Lower leg skin (tissue), 4 donors: ENCODE results near the gene TMCC1. TPM values are rescaled to one million over a fixed set of nuclear protein-coding genes. Genes with fewer than 3 reads are reported as not detected.
A peak's percentile ranks its signal among the peaks of the same experiment; 100 is the strongest.

Experiments
- DNase-seq, 2 donors: peaks; one replicate each; pipeline ENCODE4 v3.0.0-alpha.2; 2019; ENCODE audit warnings: low spot score in 2 of 2
- H3K4me3 ChIP-seq: fragments of 200-600 bp; sonication (generic); 2 replicates; pipeline ENCODE4 v1.5.1; 2017; ENCODE audit warnings: mild to moderate bottlenecking, low read depth; ENCODE audit not compliant: poor library complexity, severe bottlenecking
- POLR2A ChIP-seq, 2 donors: fragments of 450-650 bp; IDR thresholded peaks; one replicate each; pipeline ENCODE4 v1.6.1; 2016 to 2017; ENCODE audit warnings: antibody characterized with exemption in 2 of 2, mild to moderate bottlenecking in 1 of 2, moderate library complexity in 1 of 2
- WGBS, 2 donors: methylation state at CpG; one replicate each; pipeline ENCODE4 v1.1.5; 2018; 5-methylcytosine and 5-hydroxymethylcytosine counted together
- intact Hi-C: fragments of 100-400 bp; cut with DNase I; formaldehyde crosslinking; loops from one replicate; pipeline ENCODE4 v1.15.0; 2023; ENCODE audit warnings: low total_unique reads
- total RNA-seq, 4 donors: library from RNA; depleted of rRNA; stranded (reverse); fragments of >200 nt; gene quantifications; one replicate each; pipeline ENCODE4 v1.1.0, GENCODE V29; 2016
- TF ChIP-seq, protein P1 (sequence below), 3 donors: fragments of 450-650 bp; IDR thresholded peaks; one replicate each; pipeline ENCODE4 v1.5.1; 2016; ENCODE audit warnings: antibody characterized with exemption in 3 of 3, mild to moderate bottlenecking in 3 of 3, moderate library complexity in 2 of 3

The TMCC1 gene
- total RNA-seq, 4 donors from 2014 or later, result 15.1 to 28.6 (median 18.8) TPM

GRCh38 chr3:129616713-129617112 is 276.8 kb downstream of the TMCC1 start:
- no peak for TF ChIP-seq POLR2A (IDR thresholded peaks at IDR 0.05)
- TF ChIP-seq, protein P1, sequence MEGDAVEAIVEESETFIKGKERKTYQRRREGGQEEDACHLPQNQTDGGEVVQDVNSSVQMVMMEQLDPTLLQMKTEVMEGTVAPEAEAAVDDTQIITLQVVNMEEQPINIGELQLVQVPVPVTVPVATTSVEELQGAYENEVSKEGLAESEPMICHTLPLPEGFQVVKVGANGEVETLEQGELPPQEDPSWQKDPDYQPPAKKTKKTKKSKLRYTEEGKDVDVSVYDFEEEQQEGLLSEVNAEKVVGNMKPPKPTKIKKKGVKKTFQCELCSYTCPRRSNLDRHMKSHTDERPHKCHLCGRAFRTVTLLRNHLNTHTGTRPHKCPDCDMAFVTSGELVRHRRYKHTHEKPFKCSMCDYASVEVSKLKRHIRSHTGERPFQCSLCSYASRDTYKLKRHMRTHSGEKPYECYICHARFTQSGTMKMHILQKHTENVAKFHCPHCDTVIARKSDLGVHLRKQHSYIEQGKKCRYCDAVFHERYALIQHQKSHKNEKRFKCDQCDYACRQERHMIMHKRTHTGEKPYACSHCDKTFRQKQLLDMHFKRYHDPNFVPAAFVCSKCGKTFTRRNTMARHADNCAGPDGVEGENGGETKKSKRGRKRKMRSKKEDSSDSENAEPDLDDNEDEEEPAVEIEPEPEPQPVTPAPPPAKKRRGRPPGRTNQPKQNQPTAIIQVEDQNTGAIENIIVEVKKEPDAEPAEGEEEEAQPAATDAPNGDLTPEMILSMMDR (IDR thresholded peaks at IDR 0.05), result no peak
- 22 to 25% methylated on average over 5 of the region's 5 CpGs for WGBS, 2 donors
- intact Hi-C loops, result no loop called here
- no peak overlapping the region for H3K4me3 ChIP-seq
- DNase-seq, result peak in 1 of 2 donors; percentile 90

DNA sequence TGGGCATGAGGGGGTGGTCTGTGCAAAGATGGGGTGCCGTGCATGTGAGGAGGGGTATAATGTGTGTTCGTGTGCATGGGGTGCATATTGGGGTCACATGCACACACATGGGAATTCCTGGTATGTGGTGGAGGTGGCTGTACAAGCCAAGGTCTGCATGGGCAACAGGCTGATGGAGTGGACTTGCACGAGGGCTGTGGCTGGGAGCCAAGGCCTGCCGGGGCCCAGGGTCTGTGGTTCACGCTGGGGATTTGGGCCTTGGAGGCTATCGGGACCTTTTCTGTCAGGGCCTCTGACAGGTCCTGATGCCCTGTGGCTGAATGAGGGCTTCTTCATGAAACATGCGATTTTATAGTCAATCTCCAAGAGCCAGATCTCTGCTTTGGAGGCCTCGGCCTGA is 277.2 kb downstream of the TMCC1 start:
- intact Hi-C loops, result no loop called here
- TF ChIP-seq, protein P1 (IDR thresholded peaks at IDR 0.05), result no peak
- TF ChIP-seq POLR2A (IDR thresholded peaks at IDR 0.05), result no peak
- 63 to 73% methylated on average over 7 to 8 of the region's 8 CpGs for WGBS, 2 donors

GRCh38 chr3:129615751-129616281 is 277.7 kb downstream of the TMCC1 start:
- WGBS, 2 donors, result 42 to 46% methylated on average over 8 of the region's 8 CpGs

More for the DNA sequence above, 277.2 kb downstream of the TMCC1 start:
- H3K4me3 ChIP-seq, result no peak overlapping the region
- peak in 1 of 2 donors; percentile 89 for DNase-seq

DNA sequence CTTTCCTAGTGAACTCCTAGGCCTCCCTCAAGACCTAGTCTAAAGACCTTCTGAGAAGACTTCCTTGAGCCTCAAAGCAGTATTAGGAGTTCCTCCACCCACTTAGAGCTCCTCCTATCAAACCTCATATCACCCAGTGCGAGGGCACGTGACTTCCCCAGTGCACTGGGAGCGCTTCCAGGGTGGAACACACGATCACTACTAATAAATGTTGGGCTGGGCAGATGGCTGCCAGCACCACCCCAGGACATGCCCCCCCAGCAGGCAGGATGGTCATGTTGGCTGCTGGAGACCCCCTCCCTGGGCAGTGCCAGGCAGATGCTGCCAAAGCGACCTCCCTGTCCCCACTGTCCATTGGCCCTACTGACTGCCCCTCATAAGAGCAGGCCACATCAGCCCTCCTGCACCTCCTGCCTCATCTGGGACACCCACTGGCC is 278.6 kb downstream of the TMCC1 start:
- intact Hi-C loops, result no loop called here
- WGBS, 2 donors, result 33 to 43% methylated on average over 5 of the region's 5 CpGs
- TF ChIP-seq POLR2A (IDR thresholded peaks at IDR 0.05), result no peak
- TF ChIP-seq, protein P1 (IDR thresholded peaks at IDR 0.05), result no peak
- no peak overlapping the region for H3K4me3 ChIP-seq
- DNase-seq, result peak in 1 of 2 donors; percentile 95

More at GRCh38 chr3:129615751-129616281, 277.7 kb downstream of the TMCC1 start:
- H3K4me3 ChIP-seq, result no peak overlapping the region
- peak in 1 of 2 donors; percentile 85 for DNase-seq
- TF ChIP-seq, protein P1 (IDR thresholded peaks at IDR 0.05), result no peak
- TF ChIP-seq POLR2A (IDR thresholded peaks at IDR 0.05), result no peak
- intact Hi-C loops, result no loop called here

DNA sequence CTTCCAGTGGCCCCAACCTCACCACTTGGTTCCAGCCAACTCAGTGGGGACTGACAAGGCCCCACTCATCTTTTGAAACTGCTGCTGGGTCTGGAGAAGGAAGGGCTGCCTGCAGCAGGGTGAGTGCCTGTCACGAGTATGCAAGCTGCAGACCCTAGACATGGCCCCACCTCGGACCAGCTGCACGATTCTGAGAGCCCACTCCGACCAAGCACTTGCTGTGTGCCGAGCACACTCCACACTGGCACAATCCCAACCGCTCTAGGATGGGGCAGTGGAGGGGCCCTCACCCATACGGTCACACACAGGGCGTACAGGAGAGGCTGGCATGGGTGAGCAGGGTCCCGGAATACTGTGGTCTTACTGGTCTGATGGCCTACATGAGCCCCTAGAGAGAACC is 279.1 kb downstream of the TMCC1 start:
- no peak for TF ChIP-seq POLR2A (IDR thresholded peaks at IDR 0.05)
- TF ChIP-seq, protein P1 (IDR thresholded peaks at IDR 0.05), result no peak
- H3K4me3 ChIP-seq, result no peak overlapping the region
- WGBS, 2 donors, result 92 to 94% methylated on average over 9 of the region's 9 CpGs
- intact Hi-C loops, result no loop called here
- DNase-seq, result peak in 1 of 2 donors; percentile 85

GRCh38 chr3:129613367-129613740 is 280.2 kb downstream of the TMCC1 start:
- no peak for DNase-seq
- WGBS, 2 donors, result 88 to 92% methylated on average over 3 of the region's 3 CpGs
- TF ChIP-seq POLR2A (IDR thresholded peaks at IDR 0.05), result no peak
- TF ChIP-seq, protein P1 (IDR thresholded peaks at IDR 0.05), result no peak
- no peak overlapping the region for H3K4me3 ChIP-seq
- intact Hi-C loops, result no loop called here
